ENCODE data around the gene RBM3.
A peak's percentile ranks its signal among the peaks of the same experiment; 100 is the strongest.

Gene RBM3

DNA sequence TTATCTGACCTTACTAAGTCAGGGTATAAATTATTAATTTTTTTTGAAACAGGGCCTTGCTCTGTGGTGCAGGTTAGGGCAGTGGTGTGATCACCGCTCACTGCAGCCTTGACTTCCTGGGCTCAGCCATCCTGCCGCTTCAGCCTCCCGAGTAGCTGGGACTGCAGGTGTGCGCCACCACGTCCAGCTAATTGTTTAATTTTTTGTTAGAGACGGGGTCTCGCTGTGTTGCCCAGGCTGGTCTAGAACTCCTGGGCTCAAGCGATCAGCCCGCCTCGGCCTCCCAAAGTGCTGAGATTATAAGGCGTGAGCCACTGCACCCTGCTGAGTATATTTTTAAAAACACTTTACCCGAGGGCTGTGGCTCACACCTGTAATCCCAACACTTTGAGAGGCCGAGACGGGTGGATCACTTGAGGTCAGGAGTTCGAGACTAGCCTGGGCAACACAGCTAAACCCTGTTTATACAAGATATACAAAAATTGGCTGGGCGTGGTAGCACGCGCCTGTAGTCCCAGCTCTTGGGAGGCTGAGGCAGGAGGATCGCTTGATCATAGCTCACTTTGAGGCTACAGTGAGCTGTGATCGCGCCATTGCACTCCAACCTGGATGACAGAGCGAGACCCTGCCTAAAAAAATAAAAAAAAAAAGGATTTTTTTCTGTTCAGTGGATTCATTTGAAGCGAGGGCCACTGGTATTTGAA, 35.5 kb upstream of the RBM3 start:
- H3K4me3 ChIP-seq (ENCODE audit: control insufficient read depth in 1 of 7, extremely low read depth in 1 of 7, insufficient read depth in 4 of 7, low read depth in 2 of 7, low read length in 6 of 7), result peak overlapping the region in 3 of 7 experiments; percentile 5 to 54 (median 7)
- no peak for DNase-seq
- peaks cover 0 to 2% (median 0%) of the 10 kb centered on the region in 4 experiments for H3K36me3 ChIP-seq (ENCODE audit: control insufficient read depth in 4 of 4, insufficient read depth in 4 of 4, low read length in 3 of 4)
- no peaks in the 10 kb centered on the region for H3K27me3 ChIP-seq (replicated peaks in 2 of 5; ENCODE audit: control insufficient read depth in 4 of 5, insufficient read depth in 5 of 5, low read length in 4 of 5)
- ChIA-PET CTCF (interaction anchor here (1.2 to 1.8 kb wide), 4 partner anchors 9 to 31 kb away, joined by 3 to 7 read pairs (median 4); no protein-coding TSS in a partner anchor), POLR2A (no interaction called here)
- 89% methylated on average over 23 of the region's 23 CpGs for WGBS (ENCODE audit: insufficient coverage)
- peaks cover 3 to 16% (median 5%) of the 10 kb centered on the region in 4 experiments for H3K4me1 ChIP-seq (ENCODE audit: control extremely low read depth in 1 of 4, control insufficient read depth in 4 of 4, insufficient read depth in 4 of 4, low read length in 3 of 4)
- no peaks in the 10 kb centered on the region for H3K9me3 ChIP-seq (ENCODE audit: control extremely low read depth in 1 of 5, control insufficient read depth in 4 of 5, insufficient read depth in 2 of 5, low read depth in 1 of 5, low read length in 4 of 5)
- H3K27ac ChIP-seq (ENCODE audit: insufficient read depth in 1 of 2, low read depth in 1 of 2, low read length in 2 of 2, poor library complexity in 1 of 2, severe bottlenecking in 2 of 2), result peak overlapping the region in 1 of 2 experiments; percentile 76

- H3K4me1 ChIP-seq (ENCODE audit: control extremely low read depth in 1 of 4, control insufficient read depth in 4 of 4, insufficient read depth in 4 of 4, low read length in 3 of 4), result peaks cover 3 to 16% (median 5%) of the 10 kb centered on the region in 4 experiments
- ChIA-PET CTCF (interaction anchor here (0.7 to 1.6 kb wide), 3 partner anchors 10 to 398 kb away, joined by 3 to 7 read pairs (median 4); no protein-coding TSS in a partner anchor), POLR2A (interaction anchor here (0.9 kb wide), 1 partner anchor 35 kb away, joined by 5 read pairs; the partner anchor contains the start of gene RBM3)
- H3K27me3 ChIP-seq (replicated peaks in 2 of 5; ENCODE audit: control insufficient read depth in 4 of 5, insufficient read depth in 5 of 5, low read length in 4 of 5), result no peaks in the 10 kb centered on the region
- no peaks in the 10 kb centered on the region for H3K9me3 ChIP-seq (ENCODE audit: control extremely low read depth in 1 of 5, control insufficient read depth in 4 of 5, insufficient read depth in 2 of 5, low read depth in 1 of 5, low read length in 4 of 5)
- H3K27ac ChIP-seq (ENCODE audit: insufficient read depth in 1 of 2, low read depth in 1 of 2, low read length in 2 of 2, poor library complexity in 1 of 2, severe bottlenecking in 2 of 2), result peak within 1 kb of the TSS; percentile 70 to 83
- peaks cover 0 to 3% (median under 1%) of the 10 kb centered on the region in 4 experiments for H3K36me3 ChIP-seq (ENCODE audit: control insufficient read depth in 4 of 4, insufficient read depth in 4 of 4, low read length in 3 of 4)
- WGBS (ENCODE audit: insufficient coverage), result 42% methylated on average over 33 of the region's 59 CpGs
- peak within 1 kb of the TSS; percentile 59 to 85 (median 68) for H3K4me3 ChIP-seq (ENCODE audit: control insufficient read depth in 1 of 7, extremely low read depth in 1 of 7, insufficient read depth in 4 of 7, low read depth in 2 of 7, low read length in 6 of 7)
- peak; percentile 97 to 99 (median 98) for DNase-seq
These were observed 34.8 kb upstream of the RBM3 start, which contains the start of gene TBC1D25 for GRCh38 chrX:48539345-48540027. Gene TBC1D25, plus strand, starts transcription at chrX:48539714. Its CDS starts 84 bp downstream, at chrX:48539798.

DNA sequence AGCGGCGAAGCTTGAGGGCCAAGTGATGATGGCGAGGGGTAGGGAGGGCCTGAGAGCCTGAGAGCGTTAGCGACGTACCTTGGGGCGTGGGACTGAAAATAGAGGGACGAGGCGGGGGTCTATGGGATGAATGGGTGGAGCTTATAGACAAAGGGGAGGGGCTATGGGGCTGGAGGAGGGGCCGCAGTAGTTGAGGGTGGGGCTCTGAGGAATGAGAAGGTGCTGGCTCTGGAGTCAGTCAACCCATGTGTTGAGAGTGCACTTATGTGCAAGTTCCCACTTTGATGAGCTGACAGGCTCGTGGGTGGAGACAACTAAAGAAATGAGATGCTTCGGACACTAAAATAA, 34.3 kb upstream of the RBM3 start:
- Histone ChIP-seq H3K27ac (ENCODE audit: insufficient read depth in 1 of 2, low read depth in 1 of 2, low read length in 2 of 2, poor library complexity in 1 of 2, severe bottlenecking in 2 of 2) (peak overlapping the region; percentile 70 to 83), H3K9me3 (ENCODE audit: control extremely low read depth in 1 of 5, control insufficient read depth in 4 of 5, insufficient read depth in 2 of 5, low read depth in 1 of 5, low read length in 4 of 5) (no peaks in the 10 kb centered on the region), H3K36me3 (ENCODE audit: control insufficient read depth in 4 of 4, insufficient read depth in 4 of 4, low read length in 3 of 4) (peaks cover 0 to 8% (median 2%) of the 10 kb centered on the region in 4 experiments), H3K27me3 (replicated peaks in 2 of 5; ENCODE audit: control insufficient read depth in 4 of 5, insufficient read depth in 5 of 5, low read length in 4 of 5) (no peaks in the 10 kb centered on the region), H3K4me1 (ENCODE audit: control extremely low read depth in 1 of 4, control insufficient read depth in 4 of 4, insufficient read depth in 4 of 4, low read length in 3 of 4) (peaks cover 3 to 16% (median 5%) of the 10 kb centered on the region in 4 experiments), H3K4me3 (ENCODE audit: control insufficient read depth in 1 of 7, extremely low read depth in 1 of 7, insufficient read depth in 4 of 7, low read depth in 2 of 7, low read length in 6 of 7) (peak overlapping the region; percentile 59 to 85 (median 68))
- WGBS (ENCODE audit: insufficient coverage), result 44% methylated on average over 12 of the region's 12 CpGs
- CTCF ChIA-PET, result interaction anchor here (0.7 to 1.6 kb wide), 3 partner anchors 9 to 397 kb away, joined by 3 to 7 read pairs (median 4); no protein-coding TSS in a partner anchor
- POLR2A ChIA-PET, result interaction anchor here (0.9 kb wide), 1 partner anchor 34 kb away, joined by 5 read pairs; the partner anchor contains the start of gene RBM3
- DNase-seq, result peak; percentile 53 to 73 (median 69)

GRCh38 chrX:48540480-48540879, 33.8 kb upstream of the RBM3 start:
- 81% methylated on average over 7 of the region's 7 CpGs for WGBS (ENCODE audit: insufficient coverage)
- H3K27ac ChIP-seq (ENCODE audit: insufficient read depth in 1 of 2, low read depth in 1 of 2, low read length in 2 of 2, poor library complexity in 1 of 2, severe bottlenecking in 2 of 2), result peak overlapping the region in 1 of 2 experiments; percentile 83

DNA sequence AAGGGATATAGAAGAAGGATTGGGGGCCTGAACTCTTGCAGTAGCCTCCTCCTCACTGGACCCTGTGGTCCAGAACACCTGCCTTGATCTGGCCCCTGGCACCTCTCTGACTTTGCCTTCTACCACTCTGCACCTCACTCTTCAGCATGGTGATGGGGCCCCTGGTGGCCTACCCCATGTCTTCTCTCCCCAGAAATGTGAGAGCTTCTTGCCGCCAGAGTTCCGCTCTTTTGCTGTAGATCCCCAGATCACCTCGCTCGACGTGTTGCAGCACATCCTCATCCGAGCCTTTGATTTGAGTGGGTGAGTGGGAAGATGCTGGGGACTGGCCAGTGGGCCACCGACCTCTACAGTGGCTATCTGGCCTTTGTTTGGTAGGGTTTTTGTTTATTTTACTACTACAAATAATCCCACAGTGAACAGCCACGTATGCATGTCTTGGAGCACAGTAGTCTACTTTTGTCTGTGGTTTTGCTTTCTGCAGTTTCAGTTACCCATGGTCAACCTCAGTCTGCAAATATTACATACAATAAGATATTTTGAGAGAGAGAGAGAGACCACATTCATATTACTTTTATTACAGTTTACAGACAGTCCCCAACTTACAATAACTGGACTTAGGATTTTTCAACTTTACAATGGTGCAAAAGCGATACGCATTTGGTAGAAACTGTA, 33.0 kb upstream of the RBM3 start:
- POLR2A ChIA-PET, result interaction anchor here (0.6 kb wide), 2 partner anchors 9 to 11 kb away, joined by 4 read pairs; no protein-coding TSS in a partner anchor
- 100% methylated on average over 2 of the region's 10 CpGs for WGBS (ENCODE audit: insufficient coverage)
- peaks cover 3 to 16% (median 5%) of the 10 kb centered on the region in 4 experiments for H3K4me1 ChIP-seq (ENCODE audit: control extremely low read depth in 1 of 4, control insufficient read depth in 4 of 4, insufficient read depth in 4 of 4, low read length in 3 of 4)
- no peak overlapping the region for H3K4me3 ChIP-seq (ENCODE audit: control insufficient read depth in 1 of 7, extremely low read depth in 1 of 7, insufficient read depth in 4 of 7, low read depth in 2 of 7, low read length in 6 of 7)
- peaks cover 2 to 12% (median 5%) of the 10 kb centered on the region in 4 experiments for H3K36me3 ChIP-seq (ENCODE audit: control insufficient read depth in 4 of 4, insufficient read depth in 4 of 4, low read length in 3 of 4)
- no peaks in the 10 kb centered on the region for H3K27me3 ChIP-seq (replicated peaks in 2 of 5; ENCODE audit: control insufficient read depth in 4 of 5, insufficient read depth in 5 of 5, low read length in 4 of 5)
- H3K9me3 ChIP-seq (ENCODE audit: control extremely low read depth in 1 of 5, control insufficient read depth in 4 of 5, insufficient read depth in 2 of 5, low read depth in 1 of 5, low read length in 4 of 5), result no peaks in the 10 kb centered on the region
- no peak overlapping the region for H3K27ac ChIP-seq (ENCODE audit: insufficient read depth in 1 of 2, low read depth in 1 of 2, low read length in 2 of 2, poor library complexity in 1 of 2, severe bottlenecking in 2 of 2)
- CTCF ChIA-PET, result no interaction called here
- no peak for DNase-seq

More at GRCh38 chrX:48540480-48540879, 33.8 kb upstream of the RBM3 start:
- ChIA-PET CTCF (interaction anchor here (1.6 kb wide), 1 partner anchor 9 kb away, joined by 7 read pairs; no protein-coding TSS in a partner anchor), POLR2A (interaction anchor here (0.6 kb wide), 1 partner anchor 10 kb away, joined by 4 read pairs; no protein-coding TSS in a partner anchor)
- DNase-seq, result peak in 2 of 3 donors; percentile 31 to 41
- H3K36me3 ChIP-seq (ENCODE audit: control insufficient read depth in 4 of 4, insufficient read depth in 4 of 4, low read length in 3 of 4), result peaks cover 2 to 9% (median 3%) of the 10 kb centered on the region in 4 experiments
- H3K27me3 ChIP-seq (replicated peaks in 2 of 5; ENCODE audit: control insufficient read depth in 4 of 5, insufficient read depth in 5 of 5, low read length in 4 of 5), result no peaks in the 10 kb centered on the region
- H3K4me3 ChIP-seq (ENCODE audit: control insufficient read depth in 1 of 7, extremely low read depth in 1 of 7, insufficient read depth in 4 of 7, low read depth in 2 of 7, low read length in 6 of 7), result peak overlapping the region in 6 of 7 experiments; percentile 63 to 85 (median 68)
- no peaks in the 10 kb centered on the region for H3K9me3 ChIP-seq (ENCODE audit: control extremely low read depth in 1 of 5, control insufficient read depth in 4 of 5, insufficient read depth in 2 of 5, low read depth in 1 of 5, low read length in 4 of 5)
- peaks cover 3 to 16% (median 5%) of the 10 kb centered on the region in 4 experiments for H3K4me1 ChIP-seq (ENCODE audit: control extremely low read depth in 1 of 4, control insufficient read depth in 4 of 4, insufficient read depth in 4 of 4, low read length in 3 of 4)

DNA sequence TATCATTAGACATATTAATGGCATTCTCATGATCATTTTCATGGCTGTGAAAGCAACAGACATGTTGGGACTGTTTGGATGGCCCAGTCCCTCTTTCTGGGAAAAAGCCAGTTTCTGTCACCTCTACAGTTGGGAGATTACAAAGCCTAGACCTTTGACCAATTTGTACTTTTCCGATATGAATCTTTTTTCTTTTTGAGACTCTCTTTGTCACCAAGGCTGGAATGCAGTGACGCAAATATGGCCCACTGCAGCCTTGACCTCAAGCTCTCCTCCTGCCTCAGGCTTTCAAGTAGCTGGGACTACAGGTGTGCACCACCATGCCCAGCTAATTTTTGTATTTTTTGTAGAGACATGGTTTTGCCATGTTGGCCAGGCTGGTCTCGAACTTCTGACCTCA, 25.4 kb upstream of the RBM3 start:
- no peak for DNase-seq
- Histone ChIP-seq H3K27ac (ENCODE audit: insufficient read depth in 1 of 2, low read depth in 1 of 2, low read length in 2 of 2, poor library complexity in 1 of 2, severe bottlenecking in 2 of 2) (no peak overlapping the region), H3K27me3 (replicated peaks in 2 of 5; ENCODE audit: control insufficient read depth in 4 of 5, insufficient read depth in 5 of 5, low read length in 4 of 5) (no peaks in the 10 kb centered on the region), H3K4me1 (ENCODE audit: control extremely low read depth in 1 of 4, control insufficient read depth in 4 of 4, insufficient read depth in 4 of 4, low read length in 3 of 4) (peaks cover 0 to 2% (median 0%) of the 10 kb centered on the region in 4 experiments), H3K4me3 (ENCODE audit: control insufficient read depth in 1 of 7, extremely low read depth in 1 of 7, insufficient read depth in 4 of 7, low read depth in 2 of 7, low read length in 6 of 7) (no peak overlapping the region), H3K36me3 (ENCODE audit: control insufficient read depth in 4 of 4, insufficient read depth in 4 of 4, low read length in 3 of 4) (peaks cover 6 to 16% (median 7%) of the 10 kb centered on the region in 4 experiments), H3K9me3 (ENCODE audit: control extremely low read depth in 1 of 5, control insufficient read depth in 4 of 5, insufficient read depth in 2 of 5, low read depth in 1 of 5, low read length in 4 of 5) (no peaks in the 10 kb centered on the region)
- ChIA-PET POLR2A (no interaction called here), CTCF (interaction anchor here (2.1 kb wide), 1 partner anchor 9 kb away, joined by 7 read pairs; the partner anchor contains the start of gene TBC1D25)
- WGBS (ENCODE audit: insufficient coverage), result 93% methylated on average over 3 of the region's 3 CpGs

Data from common myeloid progenitor, CD34-positive (primary cell).